Activated CD4-positive, alpha-beta memory T cell treated with anti-CD3 and anti-CD28 coated beads for 36 hours (primary cell): ENCODE results near the gene FBLN7. TPM values are rescaled to one million over a fixed set of nuclear protein-coding genes. Genes with fewer than 3 reads are reported as not detected.
A peak's percentile ranks its signal among the peaks of the same experiment; 100 is the strongest.

Experiments used
- CTCF ChIA-PET: fragments of 350-600 bp; sonication (Branson Sonifier 250); formaldehyde crosslinking; loops from one replicate; lab custom pipeline; 2021; ENCODE audit warnings: antibody characterized with exemption, inconsistent platforms; lab: Charles Lee
- POLR2A ChIA-PET: fragments of 350-600 bp; sonication (Branson Sonifier 250); formaldehyde crosslinking; loops from one replicate; lab custom pipeline; 2021; ENCODE audit warnings: antibody characterized with exemption; lab: Charles Lee
- DNase-seq: peaks from one replicate; pipeline ENCODE4 v3.0.0-alpha.2; 2020
- H3K27ac Mint-ChIP-seq: one replicate; pipeline ENCODE4 v1.8.0; 2021; ENCODE audit warnings: mixed read lengths
- H3K27me3 Mint-ChIP-seq: one replicate; pipeline ENCODE4 v1.8.0; 2021; ENCODE audit warnings: mixed read lengths
- H3K36me3 Mint-ChIP-seq: one replicate; pipeline ENCODE4 v1.8.0; 2021; ENCODE audit warnings: mixed read lengths
- H3K4me1 Mint-ChIP-seq: one replicate; pipeline ENCODE4 v1.8.0; 2021; ENCODE audit warnings: low read depth, mixed read lengths
- H3K4me3 Mint-ChIP-seq: one replicate; pipeline ENCODE4 v1.8.0; 2021; ENCODE audit warnings: mild to moderate bottlenecking, mixed read lengths
- H3K9me3 Mint-ChIP-seq: one replicate; pipeline ENCODE4 v1.8.0; 2021; ENCODE audit warnings: mixed read lengths
- intact Hi-C: fragments of 100-400 bp; cut with micrococcal nuclease; formaldehyde crosslinking; loops from one replicate; pipeline ENCODE4 v1.15.1; 2023
- total RNA-seq, 2 experiments: library from RNA; stranded (reverse); gene quantifications; one replicate each; pipeline ENCODE4 v1.2.3, GENCODE V29; 2021

Gene FBLN7
- total RNA-seq, 2 experiments from 2014 or later = 38.9 to 40.2 TPM

DNA sequence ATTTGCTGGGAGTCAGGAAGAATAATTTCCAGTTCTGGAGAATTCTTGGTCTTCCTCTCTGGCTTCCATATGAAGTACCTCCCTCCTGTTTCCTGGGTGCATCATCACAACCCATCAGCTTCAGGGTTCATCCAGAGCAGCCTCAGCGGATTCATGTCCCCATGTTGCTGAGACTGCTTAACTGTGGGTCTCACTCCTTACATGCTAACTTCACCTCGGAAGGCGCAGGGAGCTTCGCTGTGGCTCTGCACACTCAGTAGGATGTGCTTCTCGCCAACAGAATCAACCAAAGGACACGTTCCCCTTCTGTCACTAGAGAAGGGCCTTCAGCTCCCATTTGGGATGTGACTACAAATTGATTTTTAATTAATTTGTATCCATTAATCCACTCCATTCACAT is 24.2 kb downstream of the FBLN7 start:
- no peaks in the 10 kb centered on the region for H3K9me3 Mint-ChIP-seq
- H3K36me3 Mint-ChIP-seq = no peaks in the 10 kb centered on the region
- H3K4me1 Mint-ChIP-seq = peaks cover 19% of the 10 kb centered on the region
- no peaks in the 10 kb centered on the region for H3K27me3 Mint-ChIP-seq
- no peak overlapping the region for H3K27ac Mint-ChIP-seq
- POLR2A ChIA-PET = no interaction called here
- H3K4me3 Mint-ChIP-seq = no peak overlapping the region
- intact Hi-C loops = no loop called here
- CTCF ChIA-PET = no interaction called here
- DNase-seq = peak; percentile 2

GRCh38 chr2:112162956-112163355 is 24.8 kb downstream of the FBLN7 start:
- no peaks in the 10 kb centered on the region for H3K27me3 Mint-ChIP-seq
- H3K27ac Mint-ChIP-seq = no peak overlapping the region
- intact Hi-C loops = no loop called here
- CTCF ChIA-PET = no interaction called here
- peaks cover 17% of the 10 kb centered on the region for H3K4me1 Mint-ChIP-seq
- POLR2A ChIA-PET = interaction anchor here (0.6 kb wide), 1 partner anchor 1015 kb away, joined by 3 read pairs; no protein-coding TSS in a partner anchor
- H3K4me3 Mint-ChIP-seq = no peak overlapping the region
- no peaks in the 10 kb centered on the region for H3K36me3 Mint-ChIP-seq
- peak; percentile 3 for DNase-seq
- no peaks in the 10 kb centered on the region for H3K9me3 Mint-ChIP-seq

- peak; percentile 5 for DNase-seq
- H3K4me3 Mint-ChIP-seq = no peak overlapping the region
- peaks cover 17% of the 10 kb centered on the region for H3K4me1 Mint-ChIP-seq
- intact Hi-C loops = no loop called here
- ChIA-PET POLR2A (no interaction called here), CTCF (no interaction called here)
- no peaks in the 10 kb centered on the region for H3K36me3 Mint-ChIP-seq
- H3K27me3 Mint-ChIP-seq = no peaks in the 10 kb centered on the region
- no peak overlapping the region for H3K27ac Mint-ChIP-seq
- H3K9me3 Mint-ChIP-seq = no peaks in the 10 kb centered on the region
These were observed 25.4 kb downstream of the FBLN7 start for GRCh38 chr2:112163541-112163981.

DNA sequence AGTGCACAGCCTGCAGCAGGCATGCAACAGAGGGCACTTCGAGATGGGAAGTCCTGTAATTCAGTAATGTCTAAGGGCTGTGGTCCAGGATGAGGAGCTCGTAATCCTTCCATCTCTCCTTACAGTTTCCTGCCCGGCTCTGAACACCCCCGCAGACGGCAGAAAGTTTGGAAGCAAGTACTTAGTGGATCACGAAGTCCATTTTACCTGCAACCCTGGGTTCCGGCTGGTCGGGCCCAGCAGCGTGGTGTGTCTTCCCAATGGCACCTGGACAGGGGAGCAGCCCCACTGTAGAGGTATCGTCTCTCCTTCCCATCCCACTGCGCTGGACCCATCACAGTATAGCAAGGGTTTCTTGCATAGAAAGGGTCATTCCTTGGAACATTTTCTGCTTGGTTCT is 26.7 kb downstream of the FBLN7 start:
- CTCF ChIA-PET = no interaction called here
- intact Hi-C loops = no loop called here
- Mint-ChIP-seq H3K4me1 (peaks cover 17% of the 10 kb centered on the region), H3K27ac (no peak overlapping the region), H3K36me3 (no peaks in the 10 kb centered on the region), H3K4me3 (no peak overlapping the region), H3K9me3 (no peaks in the 10 kb centered on the region), H3K27me3 (no peaks in the 10 kb centered on the region)
- POLR2A ChIA-PET = no interaction called here
- DNase-seq = peak; percentile 7

- ChIA-PET POLR2A (no interaction called here), CTCF (no interaction called here)
These were observed 27.1 kb downstream of the FBLN7 start for GRCh38 chr2:112165296-112165695.

GRCh38 chr2:112166806-112167499 is 28.8 kb downstream of the FBLN7 start:
- peak overlapping the region; percentile 57 for H3K27ac Mint-ChIP-seq
- CTCF ChIA-PET = no interaction called here
- DNase-seq = peak; percentile 60
- no peaks in the 10 kb centered on the region for H3K27me3 Mint-ChIP-seq
- intact Hi-C loops = no loop called here
- no peaks in the 10 kb centered on the region for H3K9me3 Mint-ChIP-seq
- peaks cover 13% of the 10 kb centered on the region for H3K4me1 Mint-ChIP-seq
- H3K36me3 Mint-ChIP-seq = no peaks in the 10 kb centered on the region
- no peak overlapping the region for H3K4me3 Mint-ChIP-seq
- POLR2A ChIA-PET = no interaction called here

More at GRCh38 chr2:112165296-112165695, 27.1 kb downstream of the FBLN7 start:
- Mint-ChIP-seq H3K36me3 (no peaks in the 10 kb centered on the region), H3K27me3 (no peaks in the 10 kb centered on the region), H3K9me3 (no peaks in the 10 kb centered on the region), H3K27ac (no peak overlapping the region), H3K4me3 (no peak overlapping the region), H3K4me1 (peaks cover 15% of the 10 kb centered on the region)
- intact Hi-C loops = no loop called here
- no peak for DNase-seq

GRCh38 chr2:112168422-112169124 is 30.4 kb downstream of the FBLN7 start:
- no peaks in the 10 kb centered on the region for H3K9me3 Mint-ChIP-seq
- intact Hi-C loops = no loop called here
- H3K4me3 Mint-ChIP-seq = no peak overlapping the region
- H3K27ac Mint-ChIP-seq = no peak overlapping the region
- no peak for DNase-seq
- ChIA-PET POLR2A (no interaction called here), CTCF (interaction anchor here (1.2 kb wide), 1 partner anchor 47 kb away, joined by 4 read pairs; no protein-coding TSS in a partner anchor)
- no peaks in the 10 kb centered on the region for H3K27me3 Mint-ChIP-seq
- peaks cover 17% of the 10 kb centered on the region for H3K4me1 Mint-ChIP-seq
- no peaks in the 10 kb centered on the region for H3K36me3 Mint-ChIP-seq

- ChIA-PET POLR2A (no interaction called here), CTCF (interaction anchor here (2.0 kb wide), 1 partner anchor 11 kb away, joined by 6 read pairs; no protein-coding TSS in a partner anchor)
- Mint-ChIP-seq H3K9me3 (no peaks in the 10 kb centered on the region), H3K27me3 (no peaks in the 10 kb centered on the region), H3K4me3 (no peak overlapping the region), H3K4me1 (peaks cover 26% of the 10 kb centered on the region), H3K27ac (no peak overlapping the region), H3K36me3 (no peaks in the 10 kb centered on the region)
- DNase-seq = no peak
- intact Hi-C loops = no loop called here
These were observed 32.3 kb downstream of the FBLN7 start for GRCh38 chr2:112170495-112170894.

DNA sequence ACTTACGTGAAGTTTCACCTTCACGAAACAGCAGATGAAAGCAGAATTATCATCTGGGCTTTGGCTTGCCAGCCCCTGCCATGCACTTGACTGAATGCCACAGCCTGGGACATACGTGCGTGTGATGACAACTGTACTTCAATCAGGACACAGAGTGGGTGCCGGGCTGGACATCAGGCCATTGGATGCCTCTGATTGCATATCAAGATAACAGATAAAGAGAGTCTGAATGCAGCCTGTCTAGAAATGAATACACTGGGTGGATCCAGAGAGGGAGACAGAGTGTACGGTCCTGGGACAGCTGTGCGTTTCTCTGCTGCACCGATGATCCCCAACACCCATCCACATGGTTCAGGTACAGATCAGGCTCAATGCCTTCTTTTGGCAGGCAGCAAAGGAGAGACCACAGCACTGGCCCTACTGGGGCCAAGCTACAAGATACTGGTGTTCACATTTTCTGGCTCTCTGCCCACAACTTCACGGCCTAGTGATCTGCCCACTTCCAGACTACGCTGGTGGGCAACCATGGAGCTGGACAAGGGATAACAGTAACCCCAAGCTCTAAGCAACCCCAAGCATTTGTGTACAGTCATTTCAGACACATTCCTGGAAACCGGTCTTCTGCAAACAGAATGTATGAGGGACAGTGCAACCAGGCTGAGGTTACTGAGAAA is 35.6 kb downstream of the FBLN7 start:
- POLR2A ChIA-PET = interaction anchor here (1.2 kb wide), 1 partner anchor 9 kb away, joined by 4 read pairs; no protein-coding TSS in a partner anchor
- DNase-seq = peak; percentile 34
- Mint-ChIP-seq H3K4me1 (peaks cover 21% of the 10 kb centered on the region), H3K9me3 (no peaks in the 10 kb centered on the region), H3K36me3 (no peaks in the 10 kb centered on the region), H3K4me3 (peak overlapping the region; percentile 17), H3K27ac (peak overlapping the region; percentile 54), H3K27me3 (no peaks in the 10 kb centered on the region)
- CTCF ChIA-PET = no interaction called here
- intact Hi-C loops = no loop called here

DNA sequence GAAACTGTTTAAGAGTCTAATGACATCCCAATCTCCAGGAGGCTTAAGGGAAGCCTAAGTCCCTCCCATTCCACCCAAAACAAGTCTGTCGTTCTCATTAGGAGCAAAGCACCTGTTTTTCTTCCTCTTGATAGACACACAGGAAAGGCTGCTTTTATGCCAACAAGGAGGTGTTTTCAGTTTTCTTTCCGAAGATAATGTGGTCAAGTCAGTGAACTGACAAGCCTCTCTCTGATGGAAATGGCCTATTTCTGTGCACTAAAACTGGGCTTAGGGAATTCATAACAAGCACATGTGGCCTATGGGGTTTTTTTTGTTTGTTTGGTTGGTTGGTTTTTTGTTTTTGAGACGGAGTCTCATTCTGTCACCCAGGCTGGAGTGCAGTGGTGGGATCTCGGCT is 36.2 kb downstream of the FBLN7 start:
- CTCF ChIA-PET = no interaction called here
- no peak overlapping the region for H3K4me3 Mint-ChIP-seq

GRCh38 chr2:112175333-112175732 is 37.1 kb downstream of the FBLN7 start:
- Mint-ChIP-seq H3K4me1 (peaks cover 35% of the 10 kb centered on the region), H3K9me3 (no peaks in the 10 kb centered on the region), H3K27ac (no peak overlapping the region), H3K4me3 (no peak overlapping the region), H3K27me3 (no peaks in the 10 kb centered on the region), H3K36me3 (no peaks in the 10 kb centered on the region)
- intact Hi-C loops = no loop called here
- ChIA-PET CTCF (no interaction called here), POLR2A (no interaction called here)
- no peak for DNase-seq

More for the DNA sequence above, 36.2 kb downstream of the FBLN7 start:
- Mint-ChIP-seq H3K4me1 (peaks cover 26% of the 10 kb centered on the region), H3K9me3 (no peaks in the 10 kb centered on the region), H3K27ac (peak overlapping the region; percentile 16), H3K36me3 (no peaks in the 10 kb centered on the region), H3K27me3 (no peaks in the 10 kb centered on the region)
- no peak for DNase-seq
- intact Hi-C loops = no loop called here
- POLR2A ChIA-PET = interaction anchor here (1.2 kb wide), 1 partner anchor 8 kb away, joined by 4 read pairs; no protein-coding TSS in a partner anchor

- ChIA-PET CTCF (no interaction called here), POLR2A (no interaction called here)
- intact Hi-C loops = no loop called here
- H3K27me3 Mint-ChIP-seq = no peaks in the 10 kb centered on the region
- H3K4me1 Mint-ChIP-seq = peaks cover 39% of the 10 kb centered on the region
- no peak overlapping the region for H3K4me3 Mint-ChIP-seq
- no peaks in the 10 kb centered on the region for H3K9me3 Mint-ChIP-seq
- no peaks in the 10 kb centered on the region for H3K36me3 Mint-ChIP-seq
- no peak for DNase-seq
- no peak overlapping the region for H3K27ac Mint-ChIP-seq
These were observed 37.9 kb downstream of the FBLN7 start for GRCh38 chr2:112175958-112176573.
